ENCODE measurements around the gene WDR64.

Gene WDR64

DNA sequence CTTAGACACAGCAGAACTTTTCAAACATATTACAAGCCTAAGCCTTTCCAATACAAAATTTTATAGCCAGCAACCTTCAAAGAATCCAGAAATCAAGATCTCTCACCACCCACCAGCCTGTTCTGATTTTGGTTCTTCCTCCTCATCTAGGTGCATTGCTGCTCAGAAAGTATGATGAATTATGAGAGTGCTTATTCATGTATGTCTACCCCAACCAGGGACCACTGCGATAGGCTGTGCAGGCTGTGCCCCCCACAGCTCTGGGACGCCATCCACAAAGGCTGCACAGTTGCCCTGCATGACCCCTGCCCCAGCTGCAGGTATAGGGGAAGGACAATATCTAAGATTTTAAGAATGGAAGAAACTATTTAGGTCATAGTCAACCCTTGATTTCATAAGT, 55.4 kb downstream of the WDR64 start:
- H2AFZ ChIP-seq (ENCODE audit: low read depth, low read length) = no peak overlapping the region

DNA sequence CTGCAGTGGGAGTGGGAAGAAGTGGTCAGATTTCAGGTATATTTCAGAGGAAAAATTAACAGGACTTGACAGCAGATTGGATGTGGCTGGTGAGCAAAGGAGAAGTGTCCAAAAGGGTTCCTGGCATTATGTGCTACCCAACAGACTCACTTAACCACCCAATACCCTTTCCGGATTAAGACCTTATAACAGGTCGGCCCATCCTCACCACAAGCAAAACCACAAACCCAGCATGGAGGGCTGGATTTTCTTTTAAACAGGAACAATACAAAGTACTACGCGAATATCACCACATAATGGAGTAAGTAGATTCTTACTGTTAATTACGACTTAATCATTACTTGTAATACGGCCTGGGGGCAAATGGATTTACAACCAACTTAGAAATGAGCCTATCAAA, 59.2 kb downstream of the WDR64 start:
- H3K79me2 ChIP-seq (ENCODE audit: insufficient read depth, low read length) = no peaks in the 10 kb centered on the region
- no peaks in the 10 kb centered on the region for H4K20me1 ChIP-seq (ENCODE audit: insufficient read depth, low read length)
- no peak overlapping the region for H3K27ac ChIP-seq (ENCODE audit: low read length)
- no peaks in the 10 kb centered on the region for H3K27me3 ChIP-seq (ENCODE audit: insufficient read depth, low read length, poor library complexity)
- H3K36me3 ChIP-seq (ENCODE audit: insufficient read depth, low read length) = no peaks in the 10 kb centered on the region
- DNase-seq = no peak
- no peak for TF ChIP-seq EZH2 (IDR thresholded peaks at IDR 0.05; ENCODE audit: borderline replicate concordance, low read depth, low read length, severe bottlenecking)
- TF ChIP-seq, protein P1, sequence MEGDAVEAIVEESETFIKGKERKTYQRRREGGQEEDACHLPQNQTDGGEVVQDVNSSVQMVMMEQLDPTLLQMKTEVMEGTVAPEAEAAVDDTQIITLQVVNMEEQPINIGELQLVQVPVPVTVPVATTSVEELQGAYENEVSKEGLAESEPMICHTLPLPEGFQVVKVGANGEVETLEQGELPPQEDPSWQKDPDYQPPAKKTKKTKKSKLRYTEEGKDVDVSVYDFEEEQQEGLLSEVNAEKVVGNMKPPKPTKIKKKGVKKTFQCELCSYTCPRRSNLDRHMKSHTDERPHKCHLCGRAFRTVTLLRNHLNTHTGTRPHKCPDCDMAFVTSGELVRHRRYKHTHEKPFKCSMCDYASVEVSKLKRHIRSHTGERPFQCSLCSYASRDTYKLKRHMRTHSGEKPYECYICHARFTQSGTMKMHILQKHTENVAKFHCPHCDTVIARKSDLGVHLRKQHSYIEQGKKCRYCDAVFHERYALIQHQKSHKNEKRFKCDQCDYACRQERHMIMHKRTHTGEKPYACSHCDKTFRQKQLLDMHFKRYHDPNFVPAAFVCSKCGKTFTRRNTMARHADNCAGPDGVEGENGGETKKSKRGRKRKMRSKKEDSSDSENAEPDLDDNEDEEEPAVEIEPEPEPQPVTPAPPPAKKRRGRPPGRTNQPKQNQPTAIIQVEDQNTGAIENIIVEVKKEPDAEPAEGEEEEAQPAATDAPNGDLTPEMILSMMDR (IDR thresholded peaks at IDR 0.05; ENCODE audit: borderline replicate concordance, extremely low read depth, low read length, poor library complexity, severe bottlenecking) = no peak
- H3K4me2 ChIP-seq (ENCODE audit: insufficient read depth, low read length) = no peak overlapping the region
- H3K9me3 ChIP-seq (ENCODE audit: insufficient read depth, low read length, severe bottlenecking) = no peaks in the 10 kb centered on the region
- H3K4me1 ChIP-seq (ENCODE audit: insufficient read depth, low read length) = no peaks in the 10 kb centered on the region
- H3K9ac ChIP-seq (ENCODE audit: low read depth, low read length) = no peak overlapping the region
- no peak for ATAC-seq (ENCODE audit: insufficient read depth, low read depth)
- no peak overlapping the region for H2AFZ ChIP-seq (ENCODE audit: low read depth, low read length)
- H3K4me3 ChIP-seq (ENCODE audit: low read depth in 1 of 2, low read length in 2 of 2) = no peak overlapping the region

More for the DNA sequence above, 55.4 kb downstream of the WDR64 start:
- DNase-seq = no peak
- no peak overlapping the region for H3K4me2 ChIP-seq (ENCODE audit: insufficient read depth, low read length)
- TF ChIP-seq, protein P1 (IDR thresholded peaks at IDR 0.05; ENCODE audit: borderline replicate concordance, extremely low read depth, low read length, poor library complexity, severe bottlenecking) = no peak
- TF ChIP-seq EZH2 (IDR thresholded peaks at IDR 0.05; ENCODE audit: borderline replicate concordance, low read depth, low read length, severe bottlenecking) = no peak
- H3K36me3 ChIP-seq (ENCODE audit: insufficient read depth, low read length) = no peaks in the 10 kb centered on the region
- H3K27ac ChIP-seq (ENCODE audit: low read length) = no peak overlapping the region
- no peaks in the 10 kb centered on the region for H4K20me1 ChIP-seq (ENCODE audit: insufficient read depth, low read length)
- no peak overlapping the region for H3K4me3 ChIP-seq (ENCODE audit: low read depth in 1 of 2, low read length in 2 of 2)
- no peaks in the 10 kb centered on the region for H3K79me2 ChIP-seq (ENCODE audit: insufficient read depth, low read length)
- no peak overlapping the region for H3K9ac ChIP-seq (ENCODE audit: low read depth, low read length)
- no peaks in the 10 kb centered on the region for H3K4me1 ChIP-seq (ENCODE audit: insufficient read depth, low read length)
- H3K9me3 ChIP-seq (ENCODE audit: insufficient read depth, low read length, severe bottlenecking) = no peaks in the 10 kb centered on the region
- no peaks in the 10 kb centered on the region for H3K27me3 ChIP-seq (ENCODE audit: insufficient read depth, low read length, poor library complexity)
- ATAC-seq (ENCODE audit: insufficient read depth, low read depth) = no peak

DNA sequence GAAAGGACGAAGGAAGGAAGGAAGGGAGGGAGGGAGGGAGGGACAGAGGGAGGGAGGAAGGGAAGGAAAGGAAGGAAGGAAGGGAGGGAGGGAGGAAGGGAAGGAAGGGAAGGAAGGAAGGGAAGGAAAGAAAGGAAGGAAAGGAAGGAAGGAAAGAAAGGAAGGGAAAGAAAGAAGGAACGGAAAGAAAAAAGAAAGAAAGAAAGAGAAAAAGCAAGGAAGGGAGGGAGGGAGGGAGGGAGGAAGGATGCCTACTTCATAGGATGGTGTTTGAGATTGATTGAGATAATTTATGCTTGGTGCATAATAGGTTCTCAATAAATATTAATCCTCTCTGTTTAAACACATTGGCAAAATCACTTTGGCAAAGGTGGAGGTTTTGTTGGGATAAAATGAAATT, 61.2 kb downstream of the WDR64 start:
- ATAC-seq (ENCODE audit: insufficient read depth, low read depth) (no peak), DNase-seq (no peak)
- Histone ChIP-seq H3K36me3 (ENCODE audit: insufficient read depth, low read length) (no peaks in the 10 kb centered on the region), H3K27me3 (ENCODE audit: insufficient read depth, low read length, poor library complexity) (peaks cover 4% of the 10 kb centered on the region), H2AFZ (ENCODE audit: low read depth, low read length) (no peak overlapping the region), H4K20me1 (ENCODE audit: insufficient read depth, low read length) (no peaks in the 10 kb centered on the region), H3K4me2 (ENCODE audit: insufficient read depth, low read length) (no peak overlapping the region), H3K9ac (ENCODE audit: low read depth, low read length) (no peak overlapping the region), H3K4me3 (ENCODE audit: low read depth in 1 of 2, low read length in 2 of 2) (no peak overlapping the region), H3K4me1 (ENCODE audit: insufficient read depth, low read length) (no peaks in the 10 kb centered on the region), H3K27ac (ENCODE audit: low read length) (no peak overlapping the region), H3K9me3 (ENCODE audit: insufficient read depth, low read length, severe bottlenecking) (no peaks in the 10 kb centered on the region), H3K79me2 (ENCODE audit: insufficient read depth, low read length) (no peaks in the 10 kb centered on the region)
- TF ChIP-seq EZH2 (IDR thresholded peaks at IDR 0.05; ENCODE audit: borderline replicate concordance, low read depth, low read length, severe bottlenecking) = no peak
- TF ChIP-seq, protein P1 (IDR thresholded peaks at IDR 0.05; ENCODE audit: borderline replicate concordance, extremely low read depth, low read length, poor library complexity, severe bottlenecking) = no peak
